H9 (cell line): ENCODE data around the gene SLC5A1. TPM values are rescaled to one million over a fixed set of nuclear protein-coding genes. Genes with fewer than 3 reads are reported as not detected.

ENCODE experiments used
- DNase-seq: peaks from one replicate; pipeline ENCODE4 v3.0.0-alpha.2; 2017
- H2AFZ ChIP-seq: one replicate; pipeline ENCODE4 v1.6.1; 2013; ENCODE audit warnings: mild to moderate bottlenecking, low read length, control low read depth, moderate library complexity
- H2AK5ac ChIP-seq: 2 replicates; pipeline ENCODE4 v1.6.1; 2013; ENCODE audit warnings: low read length, control low read depth, mixed read lengths; ENCODE audit not compliant: insufficient read length
- H2BK120ac ChIP-seq: one replicate; pipeline ENCODE4 v1.6.1; 2013; ENCODE audit warnings: low read depth, mild to moderate bottlenecking, low read length, control low read depth, inconsistent platforms; ENCODE audit not compliant: poor library complexity, severe bottlenecking
- H2BK12ac ChIP-seq: 2 replicates; pipeline ENCODE4 v1.6.1; 2013; ENCODE audit warnings: low read length, control low read depth, mixed read lengths, low read depth; ENCODE audit not compliant: insufficient read length
- H2BK15ac ChIP-seq: 2 replicates; pipeline ENCODE4 v1.6.1; 2013; ENCODE audit warnings: low read depth, low read length, control low read depth
- H2BK20ac ChIP-seq: one replicate; pipeline ENCODE4 v1.6.1; 2013; ENCODE audit warnings: low read depth, mild to moderate bottlenecking, low read length, control low read depth, inconsistent platforms; ENCODE audit not compliant: poor library complexity, severe bottlenecking
- H2BK5ac ChIP-seq: 2 replicates; pipeline ENCODE4 v1.6.1; 2013; ENCODE audit warnings: low read length, control low read depth, mixed read lengths; ENCODE audit not compliant: insufficient read length
- H3K14ac ChIP-seq: 2 replicates; pipeline ENCODE4 v1.6.1; 2013; ENCODE audit warnings: low read length, control low read depth; ENCODE audit not compliant: insufficient read depth
- H3K18ac ChIP-seq: 2 replicates; pipeline ENCODE4 v1.6.1; 2013; ENCODE audit warnings: low read depth, mild to moderate bottlenecking, mixed read lengths, low read length, control low read depth; ENCODE audit not compliant: insufficient read length
- H3K23ac ChIP-seq: 2 replicates; pipeline ENCODE4 v1.6.1; 2013; ENCODE audit warnings: low read length, control low read depth, mixed read lengths, low read depth; ENCODE audit not compliant: insufficient read length
- H3K23me2 ChIP-seq: 2 replicates; pipeline ENCODE4 v1.6.1; 2013; ENCODE audit warnings: low read depth, mild to moderate bottlenecking, mixed read lengths, low read length, control low read depth; ENCODE audit not compliant: insufficient read length, poor library complexity, severe bottlenecking
- H3K27ac ChIP-seq: 2 replicates; pipeline ENCODE4 v1.5.1; 2013; ENCODE audit warnings: low read length, control low read depth, mixed read lengths, low read depth; ENCODE audit not compliant: insufficient read length
- H3K27me3 ChIP-seq: 2 replicates; pipeline ENCODE4 v1.6.1; 2013; ENCODE audit warnings: low read length, control low read depth, inconsistent platforms; ENCODE audit not compliant: insufficient read depth
- H3K4ac ChIP-seq: 2 replicates; pipeline ENCODE4 v1.6.1; 2013; ENCODE audit warnings: low read depth, mild to moderate bottlenecking, control low read depth, inconsistent platforms, low read length, moderate library complexity
- H3K4me1 ChIP-seq: 2 replicates; pipeline ENCODE4 v1.6.1; 2013; ENCODE audit warnings: low read length, control low read depth, inconsistent platforms; ENCODE audit not compliant: insufficient read depth
- H3K4me2 ChIP-seq: 2 replicates; pipeline ENCODE4 v1.6.1; 2013; ENCODE audit warnings: low read length, control low read depth, mixed read lengths; ENCODE audit not compliant: insufficient read length, insufficient read depth
- H3K56ac ChIP-seq: 2 replicates; pipeline ENCODE4 v1.6.1; 2013; ENCODE audit warnings: low read depth, mild to moderate bottlenecking, mixed read lengths, low read length, control low read depth; ENCODE audit not compliant: insufficient read length
- H3K79me1 ChIP-seq: 2 replicates; pipeline ENCODE4 v1.6.1; 2013; ENCODE audit warnings: low read depth, mild to moderate bottlenecking, moderate library complexity, low read length, control low read depth, inconsistent platforms; ENCODE audit not compliant: insufficient read depth, poor library complexity, severe bottlenecking
- H3K79me2 ChIP-seq: 2 replicates; pipeline ENCODE4 v1.6.1; 2013; ENCODE audit warnings: low read length, control low read depth, inconsistent platforms; ENCODE audit not compliant: insufficient read depth
- H3K9ac ChIP-seq: 2 replicates; pipeline ENCODE4 v1.6.1; 2013; ENCODE audit warnings: low read length, control low read depth, mixed read lengths; ENCODE audit not compliant: insufficient read length; ENCODE audit errors: extremely low read depth
- H3K9me3 ChIP-seq: one replicate; pipeline ENCODE4 v1.6.1; 2013; ENCODE audit warnings: low read depth, low read length, inconsistent platforms; ENCODE audit not compliant: control insufficient read depth
- H3T11ph ChIP-seq: one replicate; pipeline ENCODE4 v1.6.1; 2013; ENCODE audit warnings: mild to moderate bottlenecking, low read length, control low read depth, inconsistent platforms
- H4K20me1 ChIP-seq: one replicate; pipeline ENCODE4 v1.6.1; 2013; ENCODE audit not compliant: control insufficient read depth, insufficient read length, insufficient read depth
- H4K5ac ChIP-seq: 2 replicates; pipeline ENCODE4 v1.6.1; 2013; ENCODE audit warnings: low read depth, mild to moderate bottlenecking, mixed read lengths, low read length, control low read depth; ENCODE audit not compliant: insufficient read length
- H4K8ac ChIP-seq: replicated peaks from 2 replicates; pipeline ENCODE4 v1.6.1; 2013; ENCODE audit warnings: low read length, control low read depth, mixed read lengths, low read depth; ENCODE audit not compliant: insufficient read length
- H4K91ac ChIP-seq: 2 replicates; pipeline ENCODE4 v1.6.1; 2013; ENCODE audit warnings: low read depth, mild to moderate bottlenecking, moderate library complexity, mixed read lengths, low read length, control low read depth; ENCODE audit not compliant: insufficient read length
- H3K27ac Mint-ChIP-seq, 3 experiments: 2 replicates in 2 of 3; 3 replicates in 1 of 3; pipeline ENCODE4 v1.8.0; 2020 to 2021; ENCODE audit warnings: mixed read lengths in 3 of 3, mild to moderate bottlenecking in 1 of 3, moderate library complexity in 1 of 3
- H3K27me3 Mint-ChIP-seq: 2 replicates; pipeline ENCODE4 v1.8.0; 2021; ENCODE audit warnings: low read depth, mild to moderate bottlenecking, moderate library complexity, mixed read lengths
- H3K36me3 Mint-ChIP-seq, 3 experiments: 2 replicates in 2 of 3; 3 replicates in 1 of 3; pipeline ENCODE4 v1.8.0; 2020 to 2021; ENCODE audit warnings: low read depth in 3 of 3, mixed read lengths in 3 of 3; ENCODE audit not compliant: insufficient read depth in 1 of 3
- H3K4me1 Mint-ChIP-seq, 2 experiments: 2 replicates each; pipeline ENCODE4 v1.8.0; 2020; ENCODE audit warnings: mixed read lengths in 2 of 2
- H3K4me3 Mint-ChIP-seq, 2 experiments: 2 replicates in 1 of 2; 3 replicates in 1 of 2; pipeline ENCODE4 v1.8.0; 2020 to 2021; ENCODE audit warnings: mild to moderate bottlenecking in 2 of 2, mixed read lengths in 2 of 2, moderate library complexity in 1 of 2
- H3K9me3 Mint-ChIP-seq, 2 experiments: 2 replicates in 1 of 2; 3 replicates in 1 of 2; pipeline ENCODE4 v1.8.0; 2020; ENCODE audit warnings: mild to moderate bottlenecking in 2 of 2, mixed read lengths in 2 of 2, moderate library complexity in 1 of 2
- WGBS: extraction: QIAGEN DNeasy Blood & Tissue Kit; methylation state at CpG from one replicate; pipeline ENCODE4 v1.1.7; 2013; ENCODE audit warnings: missing lambda C conversion rate, low lambda C conversion rate, mixed read lengths; ENCODE audit not compliant: insufficient read length; ENCODE audit errors: extremely low coverage; 5-methylcytosine and 5-hydroxymethylcytosine counted together
- total RNA-seq: library from RNA; stranded (reverse); gene quantifications from 2 replicates; pipeline ENCODE4 v1.2.1, GENCODE V29; 2021
- TF ChIP-seq, protein P1 (sequence below): fragments of 200-600 bp; sonication (generic); conservative IDR thresholded peaks from 3 replicates; pipeline ENCODE4 v1.8.0; 2021; ENCODE audit warnings: antibody characterized with exemption, mild to moderate bottlenecking

SLC5A1 gene
- total RNA-seq, 1 experiment from 2014 or later, result not detected

DNA sequence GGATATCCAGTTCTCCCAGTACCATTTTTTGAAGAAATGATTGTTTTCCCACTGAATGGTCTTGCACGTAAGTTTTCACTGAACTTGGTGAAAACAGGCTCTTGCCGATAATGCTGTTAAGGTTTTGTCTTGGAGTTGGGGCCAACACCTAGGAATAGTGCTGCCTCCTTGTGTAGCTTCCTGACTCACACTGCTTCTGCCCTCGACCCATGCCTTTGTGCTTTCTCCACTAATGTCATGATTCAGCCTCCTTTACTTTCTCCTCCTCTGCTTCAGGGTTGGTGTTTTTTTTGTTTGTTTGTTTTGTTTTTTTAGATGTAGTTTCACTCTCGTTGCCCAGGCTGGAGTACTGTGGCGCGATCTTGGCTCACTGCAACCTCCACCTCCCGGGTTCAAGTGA, 30.2 kb downstream of the SLC5A1 start:
- Histone ChIP-seq H4K8ac (no peak overlapping the region), H3K14ac (no peak overlapping the region), H3K9me3 (no peaks in the 10 kb centered on the region), H3K23me2 (no peaks in the 10 kb centered on the region), H3K4me2 (no peak overlapping the region), H3K23ac (no peak overlapping the region), H3K4me1 (peaks cover 3% of the 10 kb centered on the region; the same call in 1 of the 2 replicates), H4K20me1 (no peaks in the 10 kb centered on the region), H3K56ac (no peak overlapping the region), H3K27ac (no peak overlapping the region), H4K91ac (no peak overlapping the region), H2BK120ac (no peak overlapping the region), H3K79me2 (no peaks in the 10 kb centered on the region), H3K9ac (no peak overlapping the region), H2BK20ac (no peak overlapping the region), H3K27me3 (no peaks in the 10 kb centered on the region), H2BK15ac (no peak overlapping the region), H3K4ac (no peak overlapping the region), H3K79me1 (no peaks in the 10 kb centered on the region), H3T11ph (no peak overlapping the region), H4K5ac (no peak overlapping the region), H2AK5ac (no peak overlapping the region), H2BK5ac (no peak overlapping the region), H2BK12ac (no peak overlapping the region), H2AFZ (no peak overlapping the region), H3K18ac (no peak overlapping the region)
- Mint-ChIP-seq H3K4me3 (no peak overlapping the region), H3K27ac (no peak overlapping the region), H3K27me3 (peaks cover 63% of the 10 kb centered on the region), H3K4me1 (peaks cover 3 to 8% of the 10 kb centered on the region in 2 experiments), H3K36me3 (no peaks in the 10 kb centered on the region; a peak in 1 of 7 replicates), H3K9me3 (no peaks in the 10 kb centered on the region)
- WGBS, result no CpG with 5 or more reads among the region's 7 CpGs
- no peak for DNase-seq
- TF ChIP-seq, protein P1, sequence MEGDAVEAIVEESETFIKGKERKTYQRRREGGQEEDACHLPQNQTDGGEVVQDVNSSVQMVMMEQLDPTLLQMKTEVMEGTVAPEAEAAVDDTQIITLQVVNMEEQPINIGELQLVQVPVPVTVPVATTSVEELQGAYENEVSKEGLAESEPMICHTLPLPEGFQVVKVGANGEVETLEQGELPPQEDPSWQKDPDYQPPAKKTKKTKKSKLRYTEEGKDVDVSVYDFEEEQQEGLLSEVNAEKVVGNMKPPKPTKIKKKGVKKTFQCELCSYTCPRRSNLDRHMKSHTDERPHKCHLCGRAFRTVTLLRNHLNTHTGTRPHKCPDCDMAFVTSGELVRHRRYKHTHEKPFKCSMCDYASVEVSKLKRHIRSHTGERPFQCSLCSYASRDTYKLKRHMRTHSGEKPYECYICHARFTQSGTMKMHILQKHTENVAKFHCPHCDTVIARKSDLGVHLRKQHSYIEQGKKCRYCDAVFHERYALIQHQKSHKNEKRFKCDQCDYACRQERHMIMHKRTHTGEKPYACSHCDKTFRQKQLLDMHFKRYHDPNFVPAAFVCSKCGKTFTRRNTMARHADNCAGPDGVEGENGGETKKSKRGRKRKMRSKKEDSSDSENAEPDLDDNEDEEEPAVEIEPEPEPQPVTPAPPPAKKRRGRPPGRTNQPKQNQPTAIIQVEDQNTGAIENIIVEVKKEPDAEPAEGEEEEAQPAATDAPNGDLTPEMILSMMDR, result no peak
